Measurements from ENCODE around the gene CCDC116.

Gene CCDC116

DNA sequence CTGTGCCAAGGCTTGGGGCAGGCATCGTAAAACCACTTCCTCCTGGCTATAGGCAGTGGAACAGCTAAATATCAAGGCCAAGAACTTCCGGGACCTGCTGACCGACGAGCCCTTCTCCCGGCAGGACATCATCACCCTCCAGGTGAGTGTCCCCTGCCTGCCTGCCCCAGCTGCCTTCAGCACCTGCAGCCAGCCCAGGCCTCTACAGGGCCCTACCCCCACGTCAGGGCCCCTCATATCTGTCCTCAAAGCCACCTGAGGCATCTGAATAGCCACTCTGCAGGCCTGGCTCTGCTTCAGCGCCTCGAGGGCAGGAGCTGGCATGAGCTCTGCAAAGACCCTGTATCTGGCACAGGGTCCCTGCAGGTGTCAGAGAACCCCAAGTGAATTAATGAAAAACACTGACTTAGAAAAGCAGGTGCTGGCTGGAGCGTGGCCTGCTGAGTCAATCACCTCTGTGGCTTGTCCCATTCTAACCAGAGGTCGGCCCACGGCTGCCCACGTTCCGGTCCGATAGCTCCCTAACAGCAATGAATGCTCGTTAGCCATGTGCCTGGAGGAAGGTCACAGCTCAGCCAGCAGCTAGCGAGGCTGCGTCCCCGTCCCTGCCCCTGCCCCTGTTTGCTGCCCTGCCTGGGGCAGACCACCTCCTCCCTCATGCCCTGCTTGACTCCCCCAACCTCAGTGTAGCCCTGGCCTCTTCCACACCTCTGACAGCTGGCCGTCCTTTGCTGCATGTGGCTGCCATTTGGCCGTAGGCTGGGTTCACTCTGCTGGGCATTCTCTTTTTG lies 50.0 kb downstream of the CCDC116 start:
- DNase-seq, result no peak

GRCh38 chr22:21683401-21683811 lies 50.8 kb downstream of the CCDC116 start:
- DNase-seq, result no peak

- DNase-seq, result no peak
Measured at GRCh38 chr22:21684492-21685163, 52.1 kb downstream of the CCDC116 start.

DNA sequence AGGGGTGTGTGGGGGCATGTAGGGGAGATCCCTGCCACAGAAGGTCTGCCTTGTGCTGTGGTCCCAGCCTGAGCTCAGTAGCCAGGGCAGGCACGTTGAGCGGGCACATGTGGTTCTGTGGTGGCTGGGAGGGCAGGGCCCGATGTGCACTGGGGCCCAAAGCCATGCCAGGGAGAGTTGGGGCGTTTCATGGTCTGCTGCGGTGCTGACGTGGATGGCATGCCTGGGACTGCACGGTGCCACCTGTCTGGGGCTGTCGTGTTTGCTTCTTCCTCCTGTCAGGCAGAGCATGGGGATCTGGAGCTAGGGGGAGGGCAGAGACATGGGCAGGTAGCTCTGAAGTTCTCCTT lies 52.6 kb downstream of the CCDC116 start:
- DNase-seq, result no peak

- no peak for DNase-seq
Measured at GRCh38 chr22:21686193-21686608, 53.6 kb downstream of the CCDC116 start.

All from CD4-positive, alpha-beta T cell treated with Interferon gamma for 1 hour (primary cell).